ENCODE data around the gene GPR35. TPM values are rescaled to one million over a fixed set of nuclear protein-coding genes. Genes with fewer than 3 reads are reported as not detected.
A peak's percentile ranks its signal among the peaks of the same experiment; 100 is the strongest.

Gene GPR35
- total and polyA plus RNA-seq, 2 of the 13 experiments (the other 11 are each of a cell fraction or from before 2014, with no cell fraction given), result 27.1 to 44.2 TPM

- no peak for TF ChIP-seq E2F2 (CRISPR knock-in tag; IDR thresholded peaks at IDR 0.05; ENCODE audit: borderline replicate concordance)
- no peak for TF ChIP-seq AKNA (CRISPR knock-in tag; IDR thresholded peaks at IDR 0.05; ENCODE audit: borderline replicate concordance)
- TF ChIP-seq NFATC3 (CRISPR knock-in tag; IDR thresholded peaks at IDR 0.05), result no peak
- no peak for TF ChIP-seq PAF1 (CRISPR knock-in tag; IDR thresholded peaks at IDR 0.05)
- TF ChIP-seq, protein P1, sequence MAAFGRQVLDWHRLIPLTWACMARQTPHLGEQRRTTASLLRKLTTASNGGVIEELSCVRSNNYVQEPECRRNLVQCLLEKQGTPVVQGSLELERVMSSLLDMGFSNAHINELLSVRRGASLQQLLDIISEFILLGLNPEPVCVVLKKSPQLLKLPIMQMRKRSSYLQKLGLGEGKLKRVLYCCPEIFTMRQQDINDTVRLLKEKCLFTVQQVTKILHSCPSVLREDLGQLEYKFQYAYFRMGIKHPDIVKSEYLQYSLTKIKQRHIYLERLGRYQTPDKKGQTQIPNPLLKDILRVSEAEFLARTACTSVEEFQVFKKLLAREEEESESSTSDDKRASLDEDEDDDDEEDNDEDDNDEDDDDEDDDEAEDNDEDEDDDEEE (CRISPR knock-in tag; IDR thresholded peaks at IDR 0.05), result 0 out of 2 replicates have a peak, but pooled peaks have one; percentile 53
- TF ChIP-seq ZNF44 (CRISPR knock-in tag; IDR thresholded peaks at IDR 0.05), result no peak
- peak; percentile 26; the same call in 1 of the 2 replicates for TF ChIP-seq TSC22D2 (CRISPR knock-in tag; IDR thresholded peaks at IDR 0.05; ENCODE audit: borderline replicate concordance)
- TF ChIP-seq ZNF282 (IDR thresholded peaks at IDR 0.05; ENCODE audit: partially characterized antibody), result no peak
- 0 out of 2 replicates have a peak, but pooled peaks have one; percentile 34 for TF ChIP-seq ZNF567 (CRISPR knock-in tag; IDR thresholded peaks at IDR 0.05; ENCODE audit: borderline replicate concordance)
- TF ChIP-seq, protein P2, sequence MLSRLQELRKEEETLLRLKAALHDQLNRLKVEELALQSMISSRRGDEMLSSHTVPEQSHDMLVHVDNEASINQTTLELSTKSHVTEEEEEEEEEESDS (CRISPR knock-in tag; IDR thresholded peaks at IDR 0.05; ENCODE audit: borderline replicate concordance), result no peak; the same call in 1 of the 2 replicates
- peak; percentile 77 for TF ChIP-seq HNF1B (CRISPR knock-in tag; IDR thresholded peaks at IDR 0.05)
- TF ChIP-seq, protein P3, sequence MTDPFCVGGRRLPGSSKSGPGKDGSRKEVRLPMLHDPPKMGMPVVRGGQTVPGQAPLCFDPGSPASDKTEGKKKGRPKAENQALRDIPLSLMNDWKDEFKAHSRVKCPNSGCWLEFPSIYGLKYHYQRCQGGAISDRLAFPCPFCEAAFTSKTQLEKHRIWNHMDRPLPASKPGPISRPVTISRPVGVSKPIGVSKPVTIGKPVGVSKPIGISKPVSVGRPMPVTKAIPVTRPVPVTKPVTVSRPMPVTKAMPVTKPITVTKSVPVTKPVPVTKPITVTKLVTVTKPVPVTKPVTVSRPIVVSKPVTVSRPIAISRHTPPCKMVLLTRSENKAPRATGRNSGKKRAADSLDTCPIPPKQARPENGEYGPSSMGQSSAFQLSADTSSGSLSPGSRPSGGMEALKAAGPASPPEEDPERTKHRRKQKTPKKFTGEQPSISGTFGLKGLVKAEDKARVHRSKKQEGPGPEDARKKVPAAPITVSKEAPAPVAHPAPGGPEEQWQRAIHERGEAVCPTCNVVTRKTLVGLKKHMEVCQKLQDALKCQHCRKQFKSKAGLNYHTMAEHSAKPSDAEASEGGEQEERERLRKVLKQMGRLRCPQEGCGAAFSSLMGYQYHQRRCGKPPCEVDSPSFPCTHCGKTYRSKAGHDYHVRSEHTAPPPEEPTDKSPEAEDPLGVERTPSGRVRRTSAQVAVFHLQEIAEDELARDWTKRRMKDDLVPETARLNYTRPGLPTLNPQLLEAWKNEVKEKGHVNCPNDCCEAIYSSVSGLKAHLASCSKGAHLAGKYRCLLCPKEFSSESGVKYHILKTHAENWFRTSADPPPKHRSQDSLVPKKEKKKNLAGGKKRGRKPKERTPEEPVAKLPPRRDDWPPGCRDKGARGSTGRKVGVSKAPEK (CRISPR knock-in tag; IDR thresholded peaks at IDR 0.05; ENCODE audit: borderline replicate concordance), result peak; percentile 74; the same call in 1 of the 2 replicates
- peak; percentile 48; the same call in 1 of the 2 replicates for TF ChIP-seq SRY (CRISPR knock-in tag; IDR thresholded peaks at IDR 0.05)
- TF ChIP-seq MBD4 (IDR thresholded peaks at IDR 0.05; ENCODE audit: borderline replicate concordance, low read length), result no peak
- TF ChIP-seq ZNF709 (CRISPR knock-in tag; IDR thresholded peaks at IDR 0.05), result no peak; the same call in 1 of the 2 replicates
- TF ChIP-seq NCOA2 (CRISPR knock-in tag; IDR thresholded peaks at IDR 0.05), result peak; percentile 58; the same call in 1 of the 2 replicates
Measured at GRCh38 chr2:240626531-240627300, 1.4 kb downstream of the GPR35 start (continued).
